GM19351 (cell line): Measurements from ENCODE around the gene FBXO48.

Source experiments
- ATAC-seq: cut with Tn5 transposase; IDR thresholded peaks from one replicate; pipeline ENCODE4 v1.9.1; 2021; ENCODE audit warnings: mild to moderate bottlenecking, moderate library complexity; ENCODE audit not compliant: unreplicated experiment

The FBXO48 gene

GRCh38 chr2:68414876-68415275 lies 52.2 kb downstream of the FBXO48 start:
- ATAC-seq, result no peak

GRCh38 chr2:68414452-68414851 lies 52.6 kb downstream of the FBXO48 start:
- ATAC-seq, result no peak

- no peak for ATAC-seq
Observed at GRCh38 chr2:68413466-68413865, 53.6 kb downstream of the FBXO48 start.

GRCh38 chr2:68412127-68412819 lies 54.8 kb downstream of the FBXO48 start:
- peak; percentile 25 for ATAC-seq

- ATAC-seq, result peak; percentile 96
Observed at GRCh38 chr2:68411397-68412126, 55.5 kb downstream of the FBXO48 start.
